Neuronal stem cell (in vitro differentiated cells): ENCODE data around the gene THEMIS2.

Experiments
- DNase-seq: peaks from one replicate; pipeline ENCODE4 v3.0.0-alpha.2; 2013; ENCODE audit warnings: low spot score
- H2AFZ ChIP-seq: one replicate; pipeline ENCODE4 v1.6.1; 2013; ENCODE audit warnings: mild to moderate bottlenecking, low read length, inconsistent platforms
- H2AK5ac ChIP-seq: 2 replicates; pipeline ENCODE4 v1.6.1; 2013; ENCODE audit warnings: low read depth, mild to moderate bottlenecking, inconsistent platforms, low read length, moderate library complexity, mixed read lengths
- H2BK120ac ChIP-seq: 2 replicates; pipeline ENCODE4 v1.6.1; 2013; ENCODE audit warnings: low read depth, mild to moderate bottlenecking, inconsistent platforms, low read length, moderate library complexity, mixed read lengths
- H2BK12ac ChIP-seq: one replicate; pipeline ENCODE4 v1.6.1; 2013; ENCODE audit warnings: low read length, inconsistent platforms
- H2BK15ac ChIP-seq: 2 replicates; pipeline ENCODE4 v1.6.1; 2013; ENCODE audit warnings: mild to moderate bottlenecking, low read length, inconsistent platforms, mixed read lengths
- H2BK5ac ChIP-seq: one replicate; pipeline ENCODE4 v1.6.1; 2013; ENCODE audit warnings: inconsistent platforms, mild to moderate bottlenecking, low read length, moderate library complexity
- H3K14ac ChIP-seq: one replicate; pipeline ENCODE4 v1.6.1; 2013; ENCODE audit warnings: low read length, inconsistent platforms
- H3K18ac ChIP-seq: 2 replicates; pipeline ENCODE4 v1.6.1; 2013; ENCODE audit warnings: low read length, inconsistent platforms
- H3K23ac ChIP-seq: 2 replicates; pipeline ENCODE4 v1.6.1; 2013; ENCODE audit warnings: low read depth, mild to moderate bottlenecking, mixed read lengths, low read length, inconsistent platforms; ENCODE audit not compliant: poor library complexity
- H3K27ac ChIP-seq: replicated peaks from 3 replicates; pipeline ENCODE4 v1.5.1; 2013; ENCODE audit warnings: low read length, inconsistent platforms
- H3K27me3 ChIP-seq, 3 experiments: 2 replicates each; pipeline ENCODE4 v1.6.1; 2013; ENCODE audit warnings: low read length in 3 of 3, mild to moderate bottlenecking in 2 of 3, inconsistent platforms in 1 of 3, low read depth in 1 of 3, mixed read lengths in 1 of 3, moderate library complexity in 1 of 3; ENCODE audit not compliant: control insufficient read depth in 3 of 3, insufficient read depth in 3 of 3
- H3K36me3 ChIP-seq, 2 donors: replicated peaks in 1 of 2; 2 replicates each; pipeline ENCODE4 v1.6.1; 2013; ENCODE audit warnings: low read length in 2 of 2; ENCODE audit not compliant: control insufficient read depth in 2 of 2, insufficient read depth in 2 of 2
- H3K4ac ChIP-seq: 2 replicates; pipeline ENCODE4 v1.6.1; 2013; ENCODE audit warnings: inconsistent platforms, mild to moderate bottlenecking, low read length, moderate library complexity
- H3K4me1 ChIP-seq, 2 donors: 1 replicate in 1 of 2; 2 replicates in 1 of 2; pipeline ENCODE4 v1.6.1; 2013; ENCODE audit warnings: low read length in 2 of 2, low read depth in 1 of 2; ENCODE audit not compliant: control insufficient read depth in 2 of 2, insufficient read depth in 1 of 2
- H3K4me2 ChIP-seq: one replicate; pipeline ENCODE4 v1.6.1; 2013; ENCODE audit warnings: mild to moderate bottlenecking, low read length, inconsistent platforms; ENCODE audit not compliant: insufficient read depth, poor library complexity, severe bottlenecking
- H3K4me3 ChIP-seq, 2 donors: 2 replicates each; pipeline ENCODE4 v1.5.1; 2013; ENCODE audit warnings: low read length in 2 of 2, mild to moderate bottlenecking in 2 of 2, inconsistent platforms in 1 of 2, moderate library complexity in 1 of 2
- H3K79me1 ChIP-seq: one replicate; pipeline ENCODE4 v1.6.1; 2013; ENCODE audit warnings: low read depth, mild to moderate bottlenecking, inconsistent platforms, low read length, moderate library complexity
- H3K9ac ChIP-seq: one replicate; pipeline ENCODE4 v1.6.1; 2013; ENCODE audit warnings: mild to moderate bottlenecking, low read depth, low read length, inconsistent platforms; ENCODE audit not compliant: poor library complexity
- H3K9me3 ChIP-seq, 2 donors: replicated peaks in 1 of 2; 2 replicates each; pipeline versions ENCODE3 to v1.6.1; 2013; ENCODE audit warnings: low read length in 2 of 2, mild to moderate bottlenecking in 2 of 2, inconsistent platforms in 1 of 2, low read depth in 1 of 2, mixed read lengths in 1 of 2, moderate library complexity in 1 of 2; ENCODE audit not compliant: control insufficient read depth in 2 of 2, insufficient read depth in 1 of 2
- H4K8ac ChIP-seq: one replicate; pipeline ENCODE4 v1.6.1; 2013; ENCODE audit warnings: low read depth, mild to moderate bottlenecking, inconsistent platforms, low read length, moderate library complexity
- H4K91ac ChIP-seq: one replicate; pipeline ENCODE4 v1.6.1; 2013; ENCODE audit warnings: low read length, low read depth, mild to moderate bottlenecking, inconsistent platforms; ENCODE audit not compliant: poor library complexity
- WGBS, 2 donors: extraction: QIAGEN DNeasy Blood & Tissue Kit; methylation state at CpG; one replicate each; pipeline ENCODE4 v1.1.7; 2013; ENCODE audit warnings: missing lambda C conversion rate in 2 of 2, mixed read lengths in 1 of 2; ENCODE audit not compliant: insufficient read length in 2 of 2, insufficient replicate concordance in 1 of 2; ENCODE audit errors: extremely low coverage in 2 of 2; 5-methylcytosine and 5-hydroxymethylcytosine counted together

The THEMIS2 gene

DNA sequence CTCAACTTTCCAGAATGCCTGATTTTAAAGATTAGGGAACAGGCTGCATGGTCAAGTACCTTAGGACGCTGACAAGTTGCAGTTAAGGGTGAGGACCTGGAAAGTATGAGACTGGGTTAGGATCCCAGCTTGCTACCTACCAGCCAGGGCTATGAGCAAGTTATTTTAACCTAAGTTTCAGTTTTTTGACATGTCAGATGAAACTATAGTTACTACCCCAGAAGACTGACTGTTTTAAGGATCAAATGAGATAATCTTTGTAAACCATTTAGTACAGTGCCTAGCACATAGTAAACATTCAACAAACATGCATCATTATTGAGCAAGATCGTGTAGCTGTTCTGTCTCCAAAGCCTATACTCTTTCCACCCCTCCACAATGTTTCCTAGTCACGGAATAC lies 14.4 kb downstream of the THEMIS2 start:
- WGBS, 2 donors: no CpG with 5 or more reads among the region's 3 CpGs
- Histone ChIP-seq H3K36me3 (peaks cover 14 to 60% of the 10 kb centered on the region in 2 donors), H2BK120ac (no peak overlapping the region)

DNA sequence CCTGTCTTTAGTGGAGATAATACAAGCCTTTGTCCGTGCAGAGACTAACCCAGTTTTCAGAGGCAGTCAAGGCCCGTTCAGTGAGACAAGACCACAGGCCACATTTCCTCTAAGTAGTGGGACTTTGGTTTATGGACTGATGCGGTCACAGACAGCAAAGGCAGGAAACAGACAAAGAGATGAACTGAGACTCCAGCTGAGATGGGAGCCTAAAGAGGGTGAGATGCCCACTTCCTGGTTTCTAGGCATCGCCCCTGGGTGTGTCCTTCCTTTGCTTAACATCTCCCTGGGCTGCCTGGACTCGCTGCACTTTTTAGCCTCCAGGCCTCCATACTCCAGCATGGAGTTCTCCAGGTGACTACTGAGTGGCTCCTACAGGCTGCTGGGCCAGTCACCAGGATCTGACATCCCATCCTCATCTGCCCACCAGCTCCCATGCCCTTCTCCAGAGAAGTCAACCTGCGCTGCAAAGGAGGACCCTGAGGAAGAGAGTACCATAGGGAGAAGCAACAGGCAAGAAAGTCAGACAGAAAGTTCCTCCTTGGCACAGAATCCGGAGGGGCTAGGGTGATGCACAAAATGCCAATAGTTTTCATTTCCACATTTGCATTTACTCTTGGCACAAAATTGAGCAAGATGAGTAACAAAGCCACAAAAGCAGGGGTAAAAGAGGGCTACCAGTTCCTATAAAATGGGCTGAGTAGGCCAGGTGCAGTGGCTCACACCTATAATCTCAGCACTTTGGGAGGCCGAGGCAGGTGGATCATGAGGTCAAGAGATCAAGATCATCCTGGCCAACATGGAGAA lies 15.1 kb downstream of the THEMIS2 start:
- Histone ChIP-seq H3K36me3 (peaks cover 20 to 65% of the 10 kb centered on the region in 2 donors), H3K4ac (no peak overlapping the region), H2BK12ac (no peak overlapping the region), H3K4me1 (no peaks in the 10 kb centered on the region), H3K23ac (peak overlapping the region; percentile 69), H3K79me1 (no peaks in the 10 kb centered on the region), H2AFZ (no peak overlapping the region), H3K27ac (no peak overlapping the region), H4K91ac (no peak overlapping the region), H3K9me3 (no peaks in the 10 kb centered on the region), H3K9ac (no peak overlapping the region), H3K27me3 (no peaks in the 10 kb centered on the region), H3K14ac (no peak overlapping the region), H3K18ac (no peak overlapping the region), H3K4me3 (no peak overlapping the region), H2BK120ac (no peak overlapping the region), H3K4me2 (no peak overlapping the region), H4K8ac (no peak overlapping the region), H2AK5ac (no peak overlapping the region), H2BK15ac (no peak overlapping the region), H2BK5ac (no peak overlapping the region)
- no CpG with 5 or more reads among the region's 8 CpGs for WGBS, 2 donors
- no peak for DNase-seq

More for the DNA sequence above, 14.4 kb downstream of the THEMIS2 start:
- no peak overlapping the region for H3K27ac ChIP-seq
- no peak overlapping the region for H3K4ac ChIP-seq
- H3K4me1 ChIP-seq: no peaks in the 10 kb centered on the region
- H2BK5ac ChIP-seq: no peak overlapping the region
- H3K18ac ChIP-seq: no peak overlapping the region
- H4K91ac ChIP-seq: no peak overlapping the region
- H2BK15ac ChIP-seq: no peak overlapping the region
- no peaks in the 10 kb centered on the region for H3K79me1 ChIP-seq
- H3K23ac ChIP-seq: no peak overlapping the region
- H3K9me3 ChIP-seq: no peaks in the 10 kb centered on the region
- no peak overlapping the region for H4K8ac ChIP-seq
- no peak overlapping the region for H3K4me3 ChIP-seq
- DNase-seq: no peak
- H2AFZ ChIP-seq: no peak overlapping the region
- no peak overlapping the region for H2AK5ac ChIP-seq
- H3K27me3 ChIP-seq: no peaks in the 10 kb centered on the region
- no peak overlapping the region for H2BK12ac ChIP-seq
- no peak overlapping the region for H3K9ac ChIP-seq
- no peak overlapping the region for H3K4me2 ChIP-seq
- no peak overlapping the region for H3K14ac ChIP-seq

DNA sequence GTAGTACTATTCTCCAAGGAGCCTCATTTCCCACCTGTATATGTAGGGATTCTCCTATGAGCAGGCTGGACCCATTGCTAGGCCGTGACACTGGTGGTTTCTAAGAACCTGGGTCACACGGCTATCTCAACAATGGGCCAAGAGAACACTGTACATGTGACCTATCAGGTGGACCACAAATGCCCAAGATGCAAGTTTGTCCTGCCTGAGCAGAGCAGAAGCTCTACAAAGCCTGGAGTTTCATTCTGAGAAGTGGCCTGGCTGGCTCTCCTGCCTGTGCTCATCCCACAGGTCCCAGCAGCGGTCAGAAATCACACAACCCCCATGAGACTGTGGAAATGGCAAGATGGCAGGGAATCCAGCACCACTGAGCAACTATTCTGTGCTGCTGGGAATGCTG lies 17.2 kb downstream of the THEMIS2 start:
- WGBS, 2 donors: no CpG with 5 or more reads among the region's 3 CpGs
- Histone ChIP-seq H3K4me3 (no peak overlapping the region), H3K4me2 (no peak overlapping the region), H2AK5ac (no peak overlapping the region), H3K79me1 (no peaks in the 10 kb centered on the region), H3K27ac (no peak overlapping the region), H3K23ac (no peak overlapping the region), H2BK120ac (no peak overlapping the region), H3K4ac (no peak overlapping the region), H3K36me3 (peaks cover 32 to 71% of the 10 kb centered on the region in 2 donors), H2BK5ac (no peak overlapping the region), H3K18ac (no peak overlapping the region), H3K14ac (no peak overlapping the region), H2AFZ (no peak overlapping the region), H2BK15ac (no peak overlapping the region), H4K8ac (no peak overlapping the region), H3K27me3 (no peaks in the 10 kb centered on the region), H3K4me1 (no peaks in the 10 kb centered on the region), H4K91ac (no peak overlapping the region), H3K9ac (no peak overlapping the region), H2BK12ac (no peak overlapping the region), H3K9me3 (no peaks in the 10 kb centered on the region)
- no peak for DNase-seq

DNA sequence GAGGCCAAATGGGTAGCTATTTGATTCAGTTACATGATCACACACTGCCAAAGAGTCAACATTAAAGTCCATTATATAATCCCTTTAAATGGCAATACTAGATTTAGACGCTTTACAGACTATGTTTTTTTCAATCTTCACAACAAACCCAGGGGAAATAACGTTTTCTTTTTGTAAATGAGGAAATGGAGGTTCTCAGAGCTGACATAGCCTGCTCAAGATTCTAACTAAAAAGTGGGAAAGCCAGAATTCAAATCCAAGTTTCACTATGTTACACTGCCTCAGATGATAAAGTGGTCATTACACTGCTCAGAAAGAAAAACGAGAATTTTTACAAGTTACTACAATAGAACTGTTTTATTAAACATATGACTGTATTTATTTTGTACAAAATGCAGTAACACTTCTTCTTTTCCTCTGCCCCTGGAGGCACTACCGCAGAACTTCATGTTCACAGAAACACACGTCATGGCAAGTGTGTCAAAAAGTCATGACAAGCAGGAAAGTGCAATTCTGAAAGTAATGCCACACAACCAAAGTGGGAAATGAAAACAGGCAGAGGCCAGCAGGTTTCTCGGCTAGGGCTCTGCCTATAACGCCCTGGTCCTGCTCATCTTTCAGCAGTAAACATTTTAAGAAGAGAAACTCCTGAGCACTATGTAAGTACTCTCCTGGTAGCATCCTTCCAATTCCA lies 19.0 kb downstream of the THEMIS2 start:
- Histone ChIP-seq H3K4me2 (no peak overlapping the region), H4K91ac (no peak overlapping the region), H3K27me3 (no peaks in the 10 kb centered on the region), H2BK15ac (no peak overlapping the region), H2BK5ac (no peak overlapping the region), H3K9ac (peak overlapping the region; percentile 34), H3K9me3 (no peaks in the 10 kb centered on the region), H3K36me3 (peaks cover 41 to 87% of the 10 kb centered on the region in 2 donors), H3K4ac (no peak overlapping the region), H3K18ac (no peak overlapping the region), H3K4me1 (no peaks in the 10 kb centered on the region), H2BK12ac (no peak overlapping the region), H2AK5ac (no peak overlapping the region), H3K79me1 (no peaks in the 10 kb centered on the region), H2BK120ac (no peak overlapping the region), H3K4me3 (no peak overlapping the region), H2AFZ (no peak overlapping the region), H3K27ac (no peak overlapping the region), H3K14ac (no peak overlapping the region), H3K23ac (no peak overlapping the region), H4K8ac (no peak overlapping the region)
- DNase-seq: no peak
- WGBS, 2 donors: no CpG with 5 or more reads among the region's 7 CpGs
